ENCODE data around the gene MBP. TPM values are rescaled to one million over a fixed set of nuclear protein-coding genes. Genes with fewer than 3 reads are reported as not detected.

MBP gene
- polyA plus RNA-seq, 1 donor from 2014 or later: 3.3 TPM

GRCh38 chr18:77141401-77142118 is 9.0 kb upstream of the MBP start:
- no peaks in the 10 kb centered on the region for H4K20me1 ChIP-seq (ENCODE audit: insufficient read depth)
- H3K4me3 ChIP-seq (ENCODE audit: low read length): no peak overlapping the region
- no peak overlapping the region for H2AFZ ChIP-seq (ENCODE audit: low read depth, low read length)
- H3K4me2 ChIP-seq (ENCODE audit: low read length): no peak overlapping the region
- H3K9ac ChIP-seq (ENCODE audit: low read length): no peak overlapping the region
- H3K79me2 ChIP-seq (replicated peaks; ENCODE audit: insufficient read depth, low read length): no peaks in the 10 kb centered on the region
- no peaks in the 10 kb centered on the region for H3K9me2 ChIP-seq (ENCODE audit: insufficient read depth, low read length)
- peaks cover 6% of the 10 kb centered on the region for H3K9me3 ChIP-seq (ENCODE audit: low read length)
- H3K36me3 ChIP-seq (ENCODE audit: insufficient read depth, low read length): no peaks in the 10 kb centered on the region
- no peak overlapping the region for H3K27ac ChIP-seq (ENCODE audit: low read length)
- no peaks in the 10 kb centered on the region for H3F3A ChIP-seq (ENCODE audit: insufficient read depth, low read length, poor library complexity, severe bottlenecking)
- TF ChIP-seq RAD21 (conservative IDR thresholded peaks at IDR 0.05): no peak
- TF ChIP-seq POLR2AphosphoS5 (IDR thresholded peaks at IDR 0.05): no peak
- no peak for TF ChIP-seq REST (IDR thresholded peaks at IDR 0.05; ENCODE audit: borderline replicate concordance)
- TF ChIP-seq SMC3 (conservative IDR thresholded peaks at IDR 0.05; ENCODE audit: poor library complexity): no peak
- no peak for TF ChIP-seq EP300 (conservative IDR thresholded peaks at IDR 0.05; ENCODE audit: poor library complexity, severe bottlenecking)
- TF ChIP-seq CTCF (IDR thresholded peaks at IDR 0.05; ENCODE audit: poor library complexity, severe bottlenecking): no peak
- TF ChIP-seq MXI1 (conservative IDR thresholded peaks at IDR 0.05; ENCODE audit: poor library complexity, severe bottlenecking): no peak
- TF ChIP-seq EZH2 (IDR thresholded peaks at IDR 0.05; ENCODE audit: borderline replicate concordance, insufficient read depth, low read length, poor library complexity, severe bottlenecking): no peak
- no peak for TF ChIP-seq TAF1 (IDR thresholded peaks at IDR 0.05; ENCODE audit: low read depth)
- H3K27me3 ChIP-seq (ENCODE audit: insufficient read depth, low read depth, low read length): no peaks in the 10 kb centered on the region

- no peaks in the 10 kb centered on the region for H3K27me3 ChIP-seq (ENCODE audit: insufficient read depth, low read depth, low read length)
- H3K9ac ChIP-seq (ENCODE audit: low read length): no peak overlapping the region
- TF ChIP-seq TAF1 (IDR thresholded peaks at IDR 0.05; ENCODE audit: low read depth) (no peak), CTCF (IDR thresholded peaks at IDR 0.05; ENCODE audit: poor library complexity, severe bottlenecking) (no peak), EP300 (conservative IDR thresholded peaks at IDR 0.05; ENCODE audit: poor library complexity, severe bottlenecking) (no peak), POLR2AphosphoS5 (IDR thresholded peaks at IDR 0.05) (no peak), RAD21 (conservative IDR thresholded peaks at IDR 0.05) (no peak), SMC3 (conservative IDR thresholded peaks at IDR 0.05; ENCODE audit: poor library complexity) (no peak), MXI1 (conservative IDR thresholded peaks at IDR 0.05; ENCODE audit: poor library complexity, severe bottlenecking) (no peak), EZH2 (IDR thresholded peaks at IDR 0.05; ENCODE audit: borderline replicate concordance, insufficient read depth, low read length, poor library complexity, severe bottlenecking) (no peak), REST (IDR thresholded peaks at IDR 0.05; ENCODE audit: borderline replicate concordance) (no peak)
- no peak overlapping the region for H3K4me3 ChIP-seq (ENCODE audit: low read length)
- H3K4me2 ChIP-seq (ENCODE audit: low read length): no peak overlapping the region
- no peaks in the 10 kb centered on the region for H4K20me1 ChIP-seq (ENCODE audit: insufficient read depth)
- no peaks in the 10 kb centered on the region for H3K36me3 ChIP-seq (ENCODE audit: insufficient read depth, low read length)
- no peak overlapping the region for H3K27ac ChIP-seq (ENCODE audit: low read length)
- no peaks in the 10 kb centered on the region for H3K79me2 ChIP-seq (replicated peaks; ENCODE audit: insufficient read depth, low read length)
- no peaks in the 10 kb centered on the region for H3K9me2 ChIP-seq (ENCODE audit: insufficient read depth, low read length)
- no peak overlapping the region for H2AFZ ChIP-seq (ENCODE audit: low read depth, low read length)
- no peaks in the 10 kb centered on the region for H3F3A ChIP-seq (ENCODE audit: insufficient read depth, low read length, poor library complexity, severe bottlenecking)
- H3K9me3 ChIP-seq (ENCODE audit: low read length): peaks cover 6% of the 10 kb centered on the region
Measured at GRCh38 chr18:77140439-77141109, 8.0 kb upstream of the MBP start.

Measured in neural cell (in vitro differentiated cells).